HG02870 (cell line): ENCODE measurements around the gene EEF1B2.
"Not testable (repeated sequence)": the region's sequence is repeated elsewhere in the genome, so short reads cannot be mapped to it uniquely, and the experiment has no call there.

Experiments
- ATAC-seq: cut with Tn5 transposase; IDR thresholded peaks from one replicate; pipeline ENCODE4 v1.9.1; 2021; ENCODE audit warnings: mild to moderate bottlenecking, moderate library complexity; ENCODE audit not compliant: unreplicated experiment

Gene EEF1B2

DNA sequence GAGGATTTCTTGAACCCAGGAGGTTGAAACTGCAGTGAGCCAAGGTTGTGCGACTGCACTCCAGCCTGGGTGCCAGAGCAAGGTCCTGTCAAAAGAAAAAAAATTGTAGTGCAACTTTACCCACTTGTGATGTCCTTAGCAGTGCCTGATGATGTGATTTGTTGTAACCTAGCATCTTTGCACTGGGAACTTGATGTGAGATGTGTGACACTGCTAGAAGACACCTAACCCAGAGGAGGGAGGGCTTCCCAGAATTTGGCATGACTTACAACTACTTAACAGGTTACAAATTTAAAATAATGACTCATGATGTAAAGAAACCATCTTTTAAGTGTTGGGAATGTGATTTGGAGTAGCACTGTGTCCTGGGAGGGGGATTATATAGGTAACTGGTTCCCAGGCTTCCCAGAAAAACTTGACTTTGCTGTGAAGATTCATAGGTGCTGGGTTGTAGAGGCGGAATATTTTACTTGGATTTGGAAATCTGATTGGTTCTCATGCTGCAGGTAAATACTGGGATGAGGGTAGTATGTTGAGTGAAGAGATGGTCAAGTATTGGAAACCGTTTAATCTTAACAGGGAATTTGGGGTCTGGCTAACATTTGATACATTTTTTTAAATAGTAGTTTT is 3.7 kb downstream of the EEF1B2 start:
- no peak for ATAC-seq

DNA sequence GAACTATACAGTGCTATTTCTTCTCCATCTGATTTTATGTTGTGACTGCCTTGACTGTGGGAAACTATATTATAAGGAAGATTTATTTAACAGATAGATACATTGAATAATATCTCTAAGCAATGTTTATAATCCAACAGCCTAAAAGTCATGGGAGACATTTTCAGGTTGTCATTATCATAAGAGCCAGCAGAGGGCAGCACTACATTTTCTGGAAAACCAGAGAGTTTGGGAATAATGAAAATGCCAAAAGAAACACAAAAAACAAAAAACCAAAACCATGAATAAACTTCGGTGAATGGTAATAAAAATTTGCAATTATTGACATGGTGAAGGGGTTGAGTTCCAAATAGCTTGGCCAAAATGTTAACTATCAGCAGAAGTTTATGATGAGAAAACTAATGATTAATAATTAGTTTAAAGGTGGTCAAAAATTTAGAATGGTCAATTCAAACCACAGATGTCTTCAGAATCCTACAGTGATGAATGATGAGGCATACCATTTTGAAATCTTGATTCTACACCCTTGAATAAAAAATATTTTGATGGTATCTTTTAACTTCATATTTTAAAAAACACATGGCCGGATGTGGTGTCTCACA is 4.7 kb downstream of the EEF1B2 start:
- no peak for ATAC-seq

DNA sequence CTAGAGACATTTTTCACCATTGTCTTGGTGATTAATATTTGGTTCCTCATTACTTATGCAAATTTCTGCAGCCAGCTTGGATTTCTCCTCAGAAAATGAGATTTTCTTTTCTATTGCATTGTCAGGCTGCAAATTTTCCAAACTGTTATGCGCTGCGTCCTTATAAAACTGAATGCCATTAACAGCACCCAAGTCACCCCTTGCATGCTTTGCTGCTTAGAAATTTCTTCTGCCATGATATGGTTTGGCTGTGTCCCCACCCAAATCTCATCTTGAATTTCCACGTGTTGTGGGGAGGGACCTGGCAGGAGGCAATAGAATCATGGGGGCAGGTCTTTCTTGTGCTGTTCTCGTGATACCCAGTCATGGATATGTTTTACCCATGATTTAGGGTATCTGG is 8.5 kb downstream of the EEF1B2 start:
- not testable (repeated sequence) for ATAC-seq

DNA sequence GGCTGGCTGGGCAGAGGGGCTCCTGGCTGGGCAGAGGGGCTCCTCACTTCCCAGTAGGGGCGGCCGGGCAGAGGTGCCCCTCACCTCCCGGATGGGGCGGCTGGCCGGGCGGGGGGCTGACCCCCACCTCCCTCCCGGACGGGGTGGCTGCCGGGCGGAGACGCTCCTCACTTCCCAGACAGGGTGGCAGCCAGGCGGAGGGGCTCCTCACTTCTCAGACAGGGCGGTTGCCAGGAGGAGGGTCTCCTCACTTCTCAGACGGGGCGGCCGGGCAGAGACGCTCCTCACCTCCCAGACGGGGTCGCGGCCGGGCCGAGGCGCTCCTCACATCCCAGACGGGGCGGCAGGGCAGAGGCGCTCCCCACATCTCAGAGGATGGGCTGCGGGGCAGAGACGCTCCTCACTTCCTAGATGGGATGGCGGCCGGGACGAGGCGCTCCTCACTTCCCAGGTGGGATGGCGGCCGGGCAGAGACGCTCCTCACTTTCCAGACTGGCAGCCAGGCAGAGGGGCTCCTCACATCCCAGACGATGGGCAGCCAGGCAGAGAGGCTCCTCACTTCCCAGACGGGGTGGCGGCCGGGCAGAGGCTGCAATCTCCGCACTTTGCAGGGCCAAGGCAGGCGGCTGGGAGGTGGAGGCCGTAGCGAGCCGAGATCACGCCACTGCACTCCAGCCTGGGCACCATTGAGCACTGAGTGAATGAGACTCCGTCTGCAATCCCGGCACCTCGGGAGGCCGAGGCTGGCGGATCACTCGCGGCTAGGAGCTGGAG is 12.1 kb downstream of the EEF1B2 start:
- not testable (repeated sequence) for ATAC-seq

DNA sequence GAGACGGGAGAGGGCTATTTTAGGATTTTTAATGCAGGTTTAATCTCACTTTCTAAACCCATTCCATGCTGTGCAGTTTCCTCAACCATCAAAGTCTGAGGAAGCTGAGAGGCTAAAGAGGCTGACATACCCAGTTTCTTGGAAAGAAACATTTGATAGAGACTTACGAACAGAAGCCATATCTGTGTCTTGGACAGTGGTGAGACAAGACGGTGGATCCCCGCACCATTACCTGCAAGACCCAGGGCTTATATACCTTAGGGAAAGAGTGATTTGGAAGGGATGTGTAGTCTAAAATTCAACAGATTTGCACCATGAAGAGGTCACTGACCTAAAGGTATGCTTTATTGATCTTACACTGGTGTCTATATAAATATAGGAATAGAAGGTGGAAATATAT is 13.5 kb downstream of the EEF1B2 start:
- no peak for ATAC-seq

DNA sequence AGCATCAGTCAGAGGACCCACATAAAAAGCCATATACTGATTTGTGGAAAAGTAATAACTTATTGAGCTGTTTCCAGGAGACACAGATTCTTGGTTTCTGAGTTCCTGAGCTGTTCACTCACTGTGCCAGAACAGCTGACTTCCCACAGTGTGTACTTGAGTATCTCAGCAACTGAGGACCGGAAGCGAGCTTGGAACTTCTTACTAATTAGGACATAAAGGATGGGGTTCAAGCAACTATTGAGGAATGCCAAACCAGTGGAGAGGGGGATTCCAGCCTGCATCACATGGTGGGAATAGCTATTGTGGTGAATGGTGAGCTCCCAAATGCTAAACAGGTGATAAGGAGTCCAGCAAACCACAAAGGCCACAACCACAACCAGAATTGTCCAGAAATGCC is 16.4 kb downstream of the EEF1B2 start:
- ATAC-seq: no peak

DNA sequence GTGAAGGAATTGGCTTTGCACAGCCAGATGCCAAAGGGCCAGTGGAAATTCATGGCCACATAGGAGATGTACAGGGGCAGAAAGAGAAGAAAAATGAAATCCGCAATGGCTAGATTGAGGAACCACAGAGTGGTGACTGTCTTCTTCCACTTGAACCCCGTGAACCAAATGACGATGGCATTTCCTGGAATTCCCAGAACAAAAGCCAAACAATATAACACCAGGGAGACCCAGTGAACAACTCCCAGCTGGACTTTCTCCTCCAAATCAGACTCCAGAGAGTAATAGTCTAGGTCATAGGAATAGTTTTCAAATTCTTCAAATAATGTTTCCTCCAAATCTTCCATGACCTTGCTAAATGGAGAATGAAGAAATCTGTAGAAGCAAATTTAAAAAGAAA is 17.2 kb downstream of the EEF1B2 start:
- no peak for ATAC-seq

DNA sequence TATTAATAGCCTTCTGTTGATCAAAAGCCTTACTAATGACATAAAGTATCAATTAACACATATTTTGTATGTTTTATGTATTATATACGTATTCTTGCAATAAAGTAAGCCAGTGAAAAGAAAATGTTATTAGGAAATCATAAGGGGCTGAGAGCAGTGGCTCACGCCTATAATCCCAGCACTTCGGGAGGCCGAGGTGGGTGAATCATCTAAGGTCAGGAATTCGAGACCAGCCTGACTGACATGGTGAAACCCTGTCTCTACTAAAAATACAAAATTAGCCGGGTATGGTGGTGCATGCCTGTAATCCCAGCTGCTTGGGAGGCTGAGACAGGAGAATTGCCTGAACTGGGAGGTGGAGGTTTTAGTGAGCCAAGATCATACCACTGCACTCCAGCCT is 21.8 kb downstream of the EEF1B2 start:
- not testable (repeated sequence) for ATAC-seq

DNA sequence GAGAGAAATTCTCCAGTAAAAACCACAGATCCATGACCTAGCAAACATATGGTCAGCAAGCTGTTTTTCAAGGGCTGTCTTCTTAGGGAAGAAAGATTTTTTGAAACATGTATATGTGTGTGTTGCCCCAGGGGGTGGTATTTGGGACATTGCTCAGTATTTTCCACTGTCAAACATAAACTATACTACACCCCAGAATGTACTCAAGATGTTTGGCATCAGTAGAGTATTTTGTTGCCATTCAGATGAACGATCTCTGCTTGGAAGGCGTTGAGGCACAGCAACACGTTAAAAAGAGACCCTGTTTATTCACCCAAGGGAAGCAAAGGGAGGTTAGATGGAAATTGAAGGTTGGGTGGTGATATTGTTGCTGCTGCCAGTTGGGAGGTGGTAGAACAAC is 30.0 kb downstream of the EEF1B2 start:
- no peak for ATAC-seq

DNA sequence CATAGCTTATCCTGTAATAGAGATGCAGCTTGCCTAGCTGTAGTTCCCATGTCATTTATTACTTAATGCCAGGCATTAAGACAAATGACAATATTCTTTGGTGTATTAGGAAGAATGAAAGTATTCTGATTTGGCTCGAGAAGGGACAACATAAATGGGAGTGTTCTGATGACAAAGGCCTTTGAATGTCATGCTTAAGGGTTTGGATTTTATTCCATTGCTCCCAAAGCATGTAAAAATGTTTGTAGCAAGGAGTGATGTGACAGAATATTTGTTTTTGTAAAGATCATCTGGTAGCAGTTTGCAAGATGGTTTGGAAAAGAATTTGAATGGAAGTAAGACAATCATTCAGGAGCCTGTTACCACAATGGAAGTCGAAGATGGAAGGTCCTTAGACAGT is 30.4 kb downstream of the EEF1B2 start:
- no peak for ATAC-seq

DNA sequence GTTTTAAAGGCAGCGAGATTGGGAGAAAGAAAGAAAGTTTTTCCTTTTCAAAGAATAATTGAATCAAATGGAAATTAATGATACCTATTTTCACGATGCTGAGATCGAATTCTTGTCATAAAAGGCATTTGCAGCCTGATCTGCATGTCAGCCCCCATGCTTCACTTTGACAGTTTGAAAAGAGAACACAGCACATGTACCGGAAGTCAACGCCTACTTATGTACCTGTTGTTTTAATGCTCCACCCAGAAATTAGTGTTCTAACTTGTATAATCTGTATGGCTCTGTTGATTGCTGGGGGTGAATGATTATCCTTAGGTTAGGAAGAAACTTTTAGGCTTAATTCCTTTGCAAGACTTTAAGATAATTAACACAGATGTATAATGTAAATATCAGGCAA is 31.0 kb downstream of the EEF1B2 start:
- ATAC-seq: no peak

DNA sequence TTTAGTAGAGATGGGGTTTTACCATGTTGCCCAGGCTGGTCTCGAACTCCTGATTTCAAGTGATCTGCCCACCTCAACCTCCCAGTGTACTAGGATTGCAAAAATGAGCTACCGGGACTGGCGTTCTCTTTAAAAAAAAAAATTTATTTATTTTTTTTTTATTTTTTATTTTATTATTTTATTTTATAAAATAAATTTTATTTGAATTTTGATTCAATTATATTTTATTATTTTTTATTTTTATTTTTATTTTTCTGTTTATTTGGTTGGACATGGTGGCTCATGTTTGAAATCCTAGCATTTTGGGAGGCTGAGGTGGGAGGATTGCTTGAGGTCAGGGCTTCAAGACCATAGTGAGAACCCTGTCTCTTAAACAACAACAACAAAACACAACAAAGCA is 32.5 kb downstream of the EEF1B2 start:
- no peak for ATAC-seq

DNA sequence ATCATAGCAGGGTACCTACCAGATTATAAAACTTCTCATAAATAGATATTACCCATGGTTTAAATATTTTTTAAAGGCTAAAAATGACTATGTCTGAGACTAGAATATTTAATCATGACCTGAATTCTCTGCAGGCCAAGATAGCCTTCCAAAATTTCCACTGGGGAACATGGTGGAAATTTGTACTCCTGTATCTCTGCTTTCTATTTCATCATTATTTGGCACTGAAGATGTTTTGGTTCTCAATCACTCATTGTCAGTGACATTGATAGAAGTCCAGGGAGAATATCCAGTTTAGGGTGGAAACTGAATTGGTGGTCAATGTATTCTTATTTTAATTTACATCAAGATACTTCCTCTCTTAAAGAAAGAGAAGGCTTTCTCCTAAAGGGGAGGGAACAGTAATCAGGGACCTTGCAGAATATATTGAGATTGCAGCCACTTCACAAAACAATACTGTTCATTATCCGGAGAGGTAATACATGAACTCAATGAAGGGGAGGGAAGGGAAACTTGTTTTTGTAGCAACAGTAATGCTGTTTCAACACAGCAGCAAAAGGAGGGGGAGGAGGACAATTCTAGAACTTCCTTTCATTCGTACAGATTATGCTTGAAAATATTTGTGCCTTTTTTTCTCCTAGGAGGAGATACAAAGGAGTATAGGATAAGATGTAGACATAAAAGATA is 34.1 kb downstream of the EEF1B2 start:
- ATAC-seq: no peak

DNA sequence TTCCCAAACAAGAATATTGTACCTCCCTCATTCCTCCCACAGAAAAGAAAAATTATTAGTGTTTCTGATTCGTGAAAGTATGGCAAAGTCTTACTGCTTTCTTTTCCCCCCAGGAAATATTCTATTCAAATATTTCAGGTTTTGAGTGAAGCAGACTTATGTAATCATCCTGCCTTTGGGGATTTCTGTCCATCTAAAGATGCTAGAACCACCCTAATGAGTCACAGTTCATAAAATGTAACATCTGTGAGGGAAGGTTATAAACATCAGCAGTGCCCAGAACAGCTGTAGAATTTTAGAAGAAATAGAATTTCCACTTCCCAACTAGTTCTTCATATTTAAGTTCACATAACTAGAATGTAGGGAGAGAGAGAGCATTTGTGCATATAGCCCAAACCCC is 39.0 kb downstream of the EEF1B2 start:
- ATAC-seq: no peak

DNA sequence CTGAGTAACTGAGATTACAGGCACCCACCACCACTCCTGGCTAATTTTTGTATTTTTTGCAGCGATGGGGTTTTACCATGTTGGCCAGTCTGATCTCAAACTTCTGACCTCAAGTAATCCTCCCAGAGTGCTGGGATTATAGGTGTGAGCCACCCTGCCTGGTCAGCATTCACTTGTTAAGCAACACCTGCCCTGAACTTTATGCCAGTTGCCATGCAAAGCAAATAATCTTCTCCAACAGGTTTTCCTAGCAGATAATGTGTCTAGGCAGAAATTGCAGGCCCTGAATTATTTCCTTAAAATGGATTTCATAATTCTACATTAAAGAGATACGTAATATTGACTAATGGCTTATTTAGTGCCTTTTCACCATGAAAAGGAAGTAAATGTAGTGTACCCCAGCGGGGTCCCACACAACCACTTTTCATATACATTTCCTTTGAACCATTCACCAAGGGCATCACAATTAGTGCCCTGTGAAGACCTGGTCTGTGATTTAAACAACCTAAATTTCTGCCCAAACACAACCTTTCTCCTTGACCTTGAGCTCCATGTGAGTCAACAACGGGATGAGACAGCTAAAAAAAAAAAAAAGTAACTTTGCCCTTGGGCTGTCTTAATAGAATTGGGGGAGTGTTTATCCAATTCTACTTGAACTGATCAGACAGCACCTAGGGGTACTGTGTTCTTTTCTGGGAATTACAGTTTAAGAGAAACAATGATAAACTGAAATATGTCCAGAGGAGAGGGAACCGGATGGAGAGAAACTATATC is 41.6 kb downstream of the EEF1B2 start:
- ATAC-seq: no peak

DNA sequence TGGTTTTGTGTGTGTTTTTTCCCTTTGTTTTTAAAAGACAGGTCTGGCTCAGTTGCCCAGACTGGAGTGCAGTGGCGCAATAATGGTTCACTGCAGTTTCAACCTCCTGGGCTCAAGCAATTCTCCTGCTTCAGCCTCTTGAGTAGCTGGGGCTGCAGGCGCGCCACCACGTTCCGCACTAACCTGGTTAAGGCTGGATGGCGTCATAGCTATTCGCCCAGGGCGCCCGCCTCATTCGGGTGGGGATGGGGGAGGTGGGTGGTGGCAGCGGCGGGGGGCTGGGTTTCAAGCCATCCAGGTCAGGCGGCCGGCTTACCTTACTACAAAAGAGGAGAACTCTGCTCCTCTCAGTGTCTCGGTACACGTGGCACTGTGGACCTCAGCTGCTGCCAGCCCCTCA is 42.8 kb downstream of the EEF1B2 start:
- no peak for ATAC-seq

DNA sequence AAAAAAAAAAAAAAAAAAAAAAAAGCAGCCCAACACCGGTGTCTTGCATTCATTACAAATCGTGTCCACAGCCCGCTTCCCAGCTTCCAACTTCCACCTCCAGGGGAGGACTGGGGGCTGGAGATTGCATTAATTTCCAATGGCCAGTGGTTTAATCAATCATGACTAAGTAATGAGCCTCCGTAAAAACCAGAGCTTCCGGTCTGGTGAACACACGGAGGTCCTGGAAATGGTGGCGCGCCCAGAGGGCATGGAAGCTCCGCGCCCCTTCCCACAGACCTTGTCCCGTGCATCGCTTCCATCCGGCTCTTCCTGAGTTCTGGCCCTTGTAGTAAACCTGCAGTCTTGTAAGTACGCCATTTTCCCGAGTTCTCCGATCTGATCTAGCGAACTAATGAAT is 43.6 kb downstream of the EEF1B2 start:
- no peak for ATAC-seq

DNA sequence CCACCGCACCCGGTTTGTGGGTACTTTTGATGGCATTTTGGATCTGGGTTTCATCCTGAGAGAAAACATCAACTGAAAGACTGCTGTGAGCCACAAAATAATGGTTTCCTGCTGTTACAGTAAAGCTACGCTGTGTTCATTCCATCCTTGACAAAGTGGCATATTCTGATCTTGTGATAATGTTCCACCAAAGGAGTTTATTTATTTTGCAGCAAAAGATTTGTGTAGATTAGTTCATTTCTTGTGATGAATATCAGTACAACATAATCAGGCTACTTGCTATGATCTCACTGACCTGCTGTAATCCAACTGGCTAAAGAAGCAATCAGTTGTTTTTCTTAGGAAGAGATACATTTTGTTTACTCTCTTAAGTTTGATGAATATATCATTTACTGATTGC is 45.0 kb downstream of the EEF1B2 start:
- no peak for ATAC-seq

DNA sequence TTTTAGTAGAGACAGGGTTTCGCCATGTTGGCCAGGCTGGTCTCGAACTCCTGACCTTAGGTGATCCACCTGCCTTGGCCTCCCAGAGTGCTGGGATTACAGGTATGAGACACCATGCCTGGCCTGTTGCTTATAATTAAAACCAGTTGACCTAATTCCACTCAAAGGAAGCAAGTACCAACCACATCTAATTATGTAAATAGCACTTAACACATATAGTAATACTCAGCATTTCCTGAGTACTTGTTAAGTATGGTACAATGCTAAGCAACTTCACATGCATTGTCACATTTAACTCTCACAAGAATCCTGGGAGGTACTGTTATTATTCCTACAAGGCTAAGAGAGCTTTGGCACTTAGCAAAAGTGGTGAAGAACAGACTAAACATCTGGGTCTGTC is 47.6 kb downstream of the EEF1B2 start:
- not testable (repeated sequence) for ATAC-seq

DNA sequence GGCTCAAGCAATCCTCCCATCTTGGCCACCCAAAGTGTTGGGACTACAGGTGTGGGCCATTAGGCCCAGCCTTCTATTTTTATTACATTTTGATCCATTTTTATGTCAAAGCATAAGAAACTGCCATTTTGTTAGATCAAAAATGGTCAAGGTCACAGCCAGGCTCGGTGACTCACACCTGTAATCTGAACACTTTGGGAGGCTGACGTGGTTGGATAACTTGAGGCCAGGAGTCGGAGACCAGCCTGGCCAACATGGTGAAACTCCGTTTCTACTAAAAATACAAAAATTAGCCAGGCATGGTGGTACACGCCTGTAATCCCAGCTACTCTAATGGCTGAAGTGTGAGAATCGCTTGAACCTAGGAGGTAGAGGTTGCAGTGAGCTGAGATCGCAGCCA is 49.2 kb downstream of the EEF1B2 start:
- no peak for ATAC-seq

DNA sequence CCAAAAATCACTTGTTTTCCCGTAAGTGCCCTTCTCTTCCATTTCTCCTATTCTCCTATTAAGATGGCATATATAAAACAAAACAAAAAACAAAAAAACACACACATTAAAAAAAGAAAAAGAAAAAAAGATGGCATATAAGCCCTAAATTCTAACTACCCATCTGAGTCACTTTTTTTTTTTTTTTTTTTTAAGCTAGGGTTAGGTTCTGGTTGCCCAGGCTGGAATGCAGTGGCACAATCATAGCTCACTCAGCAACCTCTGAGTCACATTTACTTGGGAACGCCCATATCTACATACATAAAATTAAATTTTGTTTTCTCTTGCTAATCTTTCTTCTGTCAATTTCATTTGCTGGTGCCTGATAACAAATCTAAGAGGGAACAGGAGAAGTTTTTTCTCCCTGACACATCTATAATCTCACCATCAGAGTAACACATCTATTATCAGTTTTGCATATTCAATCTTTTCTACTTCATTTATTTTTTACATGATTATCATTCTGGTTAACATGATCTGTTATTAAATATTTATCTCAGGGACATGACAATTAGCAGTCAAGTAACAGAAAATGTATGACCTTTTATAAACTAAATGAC is 52.1 kb downstream of the EEF1B2 start:
- no peak for ATAC-seq
